Stimulated activated CD8-positive, alpha-beta memory T cell treated with anti-CD3 and anti-CD28 coated beads, Interleukin-2, amount 100 ng/mL, for 1 hour (primary cell): ENCODE measurements around the gene MSMB.

Source experiments
- DNase-seq, 2 donors: peaks; one replicate each; pipeline ENCODE4 v3.0.0-alpha.2; 2020; ENCODE audit warnings: low read depth in 2 of 2

Gene MSMB

DNA sequence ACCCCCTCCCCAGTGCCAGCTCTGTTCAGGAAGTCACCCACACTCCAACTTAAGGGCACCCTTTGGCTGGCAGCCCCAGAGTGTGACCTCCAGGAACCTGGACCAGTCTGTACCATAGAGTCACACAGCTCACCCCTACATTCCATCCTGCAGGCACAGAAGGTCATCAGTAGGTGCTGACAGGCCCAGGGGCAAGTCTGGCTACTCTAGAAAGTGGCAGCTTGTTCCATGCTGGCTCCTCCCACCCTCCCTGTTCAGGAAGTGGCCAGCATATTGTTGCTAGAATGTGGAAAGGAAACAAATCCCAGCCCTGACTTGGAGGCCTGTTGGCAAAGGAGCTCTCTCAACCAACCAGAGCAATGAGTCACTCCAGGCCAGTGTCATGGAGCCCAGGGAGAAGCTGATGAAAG, 12.5 kb downstream of the MSMB start:
- DNase-seq, result no peak

DNA sequence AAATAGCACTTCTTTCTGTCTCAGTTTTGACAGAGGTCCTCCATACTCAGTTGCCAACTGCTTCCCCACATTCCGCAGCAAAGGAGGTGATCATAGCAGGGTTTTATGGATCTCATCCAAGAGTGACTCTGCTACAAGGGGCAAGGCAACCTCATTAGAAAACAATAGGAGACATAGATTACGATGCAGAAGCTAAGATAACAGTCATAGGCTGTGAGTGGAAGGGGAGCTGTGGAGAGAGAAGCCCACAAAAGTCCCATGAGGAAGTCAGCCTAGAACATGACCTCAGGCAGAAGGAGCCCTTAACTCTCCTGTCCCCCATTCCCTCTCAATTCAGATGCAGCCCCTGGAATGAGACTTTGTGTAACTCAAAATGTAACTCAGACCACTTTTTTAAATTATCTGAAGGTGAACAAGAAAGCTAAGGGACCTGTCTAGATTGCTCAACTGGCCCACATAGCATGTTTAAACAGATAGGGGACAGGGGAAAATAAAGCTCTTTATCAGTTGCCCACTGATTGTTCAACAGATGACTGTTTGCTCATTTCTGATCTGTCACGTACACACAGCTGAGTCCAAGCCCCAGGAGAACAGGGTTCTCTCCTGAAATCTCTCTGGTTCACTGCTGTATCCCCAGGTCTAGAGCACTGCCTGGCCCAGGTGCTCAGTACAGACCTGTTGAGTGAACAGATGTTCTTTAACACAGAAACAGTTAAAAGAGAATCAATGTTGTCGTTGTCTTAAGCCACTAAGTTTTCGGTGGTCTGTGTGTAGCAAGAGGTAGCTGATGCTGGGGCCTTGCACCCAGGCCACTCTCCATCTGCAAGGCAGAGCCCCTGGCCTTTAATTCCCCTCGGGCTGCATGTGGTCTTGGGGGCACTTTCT, 14.2 kb downstream of the MSMB start:
- no peak for DNase-seq

DNA sequence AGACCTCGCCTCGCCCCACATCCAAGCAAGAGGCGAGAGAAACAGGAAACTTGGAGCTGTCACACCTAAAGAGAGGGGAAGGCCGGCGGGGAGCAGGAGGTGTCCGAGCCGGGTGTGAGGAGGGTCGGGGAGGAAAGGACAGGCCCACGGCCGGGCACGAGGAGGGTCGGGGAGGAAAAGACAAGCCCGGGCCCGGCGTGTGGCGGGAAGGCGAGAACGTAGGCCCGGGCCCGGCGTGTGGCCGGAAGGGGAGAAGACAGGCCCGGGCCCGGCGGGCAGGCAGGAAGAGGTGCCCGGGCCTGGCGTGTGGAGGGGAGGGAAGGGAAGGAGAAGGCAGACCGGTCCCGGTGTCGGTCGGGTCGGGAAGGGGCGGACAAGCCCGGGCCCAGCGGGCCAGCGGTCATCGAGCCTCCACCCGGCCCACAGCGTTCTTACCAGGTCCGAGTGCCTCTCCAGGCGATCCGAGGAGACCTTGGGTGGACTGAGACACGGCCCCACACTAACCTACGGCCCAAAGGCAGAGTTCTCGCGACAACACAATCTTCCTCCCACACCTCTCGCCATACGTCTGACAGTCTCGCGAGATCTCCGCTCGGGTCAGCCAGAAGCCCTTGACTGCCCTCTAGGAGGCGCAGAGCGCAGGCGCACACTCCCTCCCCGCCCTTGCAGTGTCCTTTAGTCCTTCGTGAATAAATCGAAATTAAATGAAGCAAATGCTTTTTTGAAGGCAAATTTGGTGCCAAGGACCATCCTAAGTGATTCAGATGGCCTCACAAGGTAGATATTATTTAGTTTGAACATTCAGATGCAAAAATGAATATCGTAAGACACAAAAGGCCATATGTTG, 15.8 kb downstream of the MSMB start, which contains the start of gene NCOA4:
TSS of gene NCOA4 (minus strand) at position 533 of the 847 bp plus-strand sequence. CDS start 13,943 bp downstream, outside the sequence.
- DNase-seq, result peak; percentile 92 to 94

- DNase-seq, result no peak
Measured at GRCh38 chr10:46029461-46030030, 16.5 kb downstream of the MSMB start.

- no peak for DNase-seq
Measured at GRCh38 chr10:46028584-46029460, 17.2 kb downstream of the MSMB start.

GRCh38 chr10:46026106-46026505, 20.0 kb downstream of the MSMB start:
- DNase-seq, result no peak

DNA sequence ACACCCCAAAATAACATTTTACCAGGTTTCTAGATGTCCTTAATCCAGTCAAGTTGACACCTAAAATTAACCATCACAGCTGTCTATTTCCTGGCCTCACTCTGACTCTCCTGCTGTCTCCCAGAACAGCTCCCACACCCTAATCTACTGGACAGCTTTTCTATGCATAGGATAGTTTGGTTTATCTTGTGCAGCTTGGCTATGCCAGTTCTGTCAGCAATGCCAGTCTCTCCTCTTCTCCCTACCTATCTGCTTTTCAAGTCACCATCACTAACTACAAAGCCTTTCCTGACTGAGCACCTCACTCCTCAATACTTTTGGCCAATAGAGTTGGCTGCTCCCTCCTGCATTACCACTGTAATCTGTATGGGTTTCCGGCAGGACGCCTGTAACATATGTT, 20.7 kb downstream of the MSMB start:
- DNase-seq, result no peak

DNA sequence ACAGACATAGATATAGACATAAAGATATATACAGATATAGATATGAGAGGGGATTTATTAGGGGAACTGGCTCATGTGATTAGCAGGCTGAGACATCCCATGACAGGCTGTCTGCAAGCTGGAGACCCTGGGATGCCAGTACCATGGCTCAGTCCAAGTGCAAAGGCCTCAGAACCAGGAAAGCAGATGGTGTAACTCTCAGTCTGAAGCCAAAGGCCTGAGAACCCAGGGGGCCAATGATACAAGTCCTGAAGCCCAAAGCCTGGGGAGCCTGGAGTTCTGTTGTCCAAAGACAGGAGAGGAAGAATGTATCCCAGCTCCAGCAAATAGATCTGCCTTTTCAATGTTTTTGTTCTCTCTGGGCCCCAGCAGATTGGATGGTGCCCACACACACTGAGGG, 21.1 kb downstream of the MSMB start:
- no peak for DNase-seq

DNA sequence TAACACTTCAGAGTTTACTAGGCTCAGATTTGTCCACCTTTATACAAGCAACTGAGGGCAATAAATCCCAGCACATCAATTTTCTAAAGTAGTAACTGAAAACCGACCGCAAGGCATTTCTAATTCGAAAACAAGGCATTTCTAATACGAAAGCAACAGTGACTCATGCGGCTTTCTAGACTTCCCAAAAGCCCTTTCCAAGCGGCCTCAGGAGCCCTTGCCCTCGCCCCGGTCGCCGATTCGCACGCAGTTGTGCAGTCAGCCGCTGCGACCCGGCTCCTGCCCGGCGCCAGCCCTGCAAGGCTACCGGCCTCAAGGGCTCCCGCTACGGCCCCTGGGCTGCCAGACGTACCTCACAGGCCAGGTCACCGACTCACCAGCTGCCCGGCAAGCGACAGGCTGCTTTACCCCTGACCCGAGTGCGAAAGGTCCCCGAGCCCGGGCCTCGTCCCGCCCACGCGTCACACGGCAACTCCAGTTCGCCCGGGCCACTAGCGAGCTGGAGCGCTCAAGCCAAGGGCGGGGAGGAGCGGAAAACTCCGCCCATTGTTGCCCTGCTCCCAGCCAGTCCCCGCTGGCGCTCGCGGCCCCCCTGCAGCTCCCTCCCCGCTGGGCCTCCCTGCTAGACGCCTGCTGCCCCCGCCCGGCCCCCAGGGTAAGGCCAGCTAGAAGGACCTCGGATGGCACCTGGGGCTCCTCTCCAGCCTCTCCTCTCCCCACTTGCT, 22.9 kb downstream of the MSMB start:
- DNase-seq, result peak; percentile 59 to 63

- DNase-seq, result no peak
Measured at GRCh38 chr10:46020344-46020657, 25.8 kb downstream of the MSMB start.

DNA sequence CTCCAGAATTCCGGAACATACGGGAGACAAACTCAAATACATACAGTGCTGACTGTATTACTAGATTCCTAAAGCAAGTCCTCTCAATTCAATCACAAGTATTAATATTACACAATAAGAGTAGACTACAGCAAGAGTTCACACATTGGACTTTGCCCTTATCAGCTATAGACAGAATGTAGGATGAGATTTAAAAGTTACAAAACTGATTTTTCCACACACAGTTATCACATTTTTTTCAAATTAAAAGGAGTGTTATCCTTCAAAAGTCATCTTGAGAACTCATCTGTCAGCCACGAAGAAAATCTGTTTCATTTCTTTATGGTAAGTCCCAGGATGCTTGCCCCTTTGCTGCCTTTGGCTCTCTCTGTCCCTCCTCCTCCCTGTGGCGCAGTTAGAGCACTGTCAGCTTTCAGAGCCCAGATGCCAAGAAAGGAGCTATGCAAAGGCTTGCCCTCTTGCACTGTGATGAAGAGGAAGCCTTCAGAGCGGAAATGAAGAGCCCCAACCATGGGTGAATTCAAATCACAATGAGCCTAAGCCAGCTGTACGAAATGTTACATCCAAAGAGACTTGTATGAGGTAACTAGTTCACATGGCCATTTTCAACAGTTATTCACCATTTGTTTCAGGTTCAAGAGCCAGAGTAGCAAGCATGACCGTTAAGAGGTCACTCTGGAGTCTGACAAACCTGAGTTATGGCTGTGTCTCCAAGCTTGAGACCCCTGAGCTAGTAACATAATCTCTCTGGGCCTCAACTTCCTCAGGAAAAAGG, 26.3 kb downstream of the MSMB start:
- no peak for DNase-seq

GRCh38 chr10:46019177-46019528, 26.9 kb downstream of the MSMB start:
- no peak for DNase-seq

DNA sequence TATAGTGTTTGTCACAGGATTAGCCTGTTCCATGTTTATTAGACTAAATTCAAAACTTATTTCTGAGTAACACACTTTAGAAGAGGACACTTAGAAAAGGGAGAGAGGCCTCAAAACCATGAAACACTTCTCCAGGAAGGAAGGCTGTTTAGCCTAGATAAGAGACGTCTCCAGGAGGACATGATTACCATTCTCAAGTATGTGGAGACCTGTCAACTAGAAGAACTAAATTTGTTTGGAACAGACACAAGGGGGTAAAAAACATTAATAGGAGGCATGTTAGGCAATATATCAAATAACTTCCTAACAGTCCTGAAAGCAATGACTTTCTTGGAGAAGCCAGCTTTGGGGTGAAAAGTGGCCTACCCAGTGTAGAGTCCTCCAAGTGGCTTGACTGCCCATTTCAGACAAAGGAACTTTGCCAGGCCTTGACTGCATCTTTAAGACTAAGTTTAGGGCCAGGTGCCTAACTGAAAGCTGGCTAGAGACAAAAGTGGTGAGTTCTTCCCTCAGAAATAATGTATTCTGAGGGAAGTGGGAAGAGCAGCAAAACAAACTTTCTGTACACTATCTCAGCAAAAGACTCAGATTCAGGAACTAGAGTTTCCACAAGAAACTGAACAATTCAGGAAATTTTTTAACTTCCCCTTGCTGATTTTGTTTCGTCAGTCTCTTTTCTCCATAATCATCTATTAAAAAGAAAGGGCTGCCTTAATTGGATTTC, 27.5 kb downstream of the MSMB start:
- no peak for DNase-seq

GRCh38 chr10:46017733-46018132, 28.3 kb downstream of the MSMB start:
- no peak for DNase-seq

- no peak for DNase-seq
Measured at GRCh38 chr10:46016811-46017210, 29.3 kb downstream of the MSMB start.

DNA sequence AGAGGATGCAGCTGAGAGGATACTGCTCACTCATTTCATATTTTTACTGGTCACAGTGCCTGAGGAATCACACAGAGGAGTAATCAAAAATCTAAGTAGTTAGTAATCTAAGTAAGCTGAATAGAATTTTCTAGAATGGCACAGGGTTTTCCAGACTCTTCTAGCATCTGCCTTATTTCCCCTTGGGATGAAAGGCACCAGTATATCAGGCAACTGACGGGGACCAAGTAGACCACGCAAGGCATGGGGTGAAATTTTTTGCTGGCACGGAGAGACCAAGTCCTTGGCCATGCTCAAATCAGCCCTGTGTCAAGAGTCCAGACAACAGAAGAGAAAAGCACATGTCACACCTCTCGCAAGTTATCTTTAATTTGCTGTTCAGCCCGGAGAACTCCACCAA, 29.9 kb downstream of the MSMB start:
- no peak for DNase-seq

- no peak for DNase-seq
Measured at GRCh38 chr10:46014683-46015405, 31.2 kb downstream of the MSMB start.

DNA sequence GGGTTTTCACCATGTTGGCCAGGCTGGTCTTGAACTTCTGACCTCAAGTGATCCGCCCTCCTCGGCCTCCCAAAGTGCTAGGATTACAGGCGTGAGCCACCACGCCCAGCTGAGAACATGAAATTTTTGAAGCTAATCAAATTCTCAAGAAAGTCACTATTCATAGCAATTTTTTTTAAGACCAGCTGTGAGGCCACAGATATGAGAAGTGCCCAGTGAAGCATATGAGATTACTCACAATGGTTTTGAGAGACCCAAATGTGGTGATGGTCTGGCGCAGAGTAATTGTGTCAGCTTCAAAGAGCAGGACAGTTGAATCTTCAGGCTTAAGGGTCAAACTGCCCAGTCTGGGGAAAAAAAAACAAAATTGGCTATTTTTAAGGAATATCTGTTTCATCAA, 31.9 kb downstream of the MSMB start:
- DNase-seq, result no peak

GRCh38 chr10:46012746-46013145, 33.3 kb downstream of the MSMB start:
- DNase-seq, result no peak
